Fibroblast of lung (primary cell): ENCODE measurements around the gene TTBK2.

Experiments used
- CTCF ChIP-seq, 2 donors: IDR thresholded peaks in 1 of 2; conservative IDR thresholded peaks in 1 of 2; 1 replicate in 1 of 2; 2 replicates in 1 of 2; pipeline ENCODE4 v1.5.1; 2011 to 2012; ENCODE audit warnings: low read length in 2 of 2, control low read depth in 1 of 2, inconsistent platforms in 1 of 2, low read depth in 1 of 2, mild to moderate bottlenecking in 1 of 2
- EZH2 ChIP-seq: IDR thresholded peaks from 2 replicates; pipeline ENCODE4 v1.5.1; 2012; ENCODE audit warnings: low read length, control low read depth, mild to moderate bottlenecking; ENCODE audit errors: missing control alignments

GRCh38 chr15:42759093-42759492 is 161.5 kb downstream of the TTBK2 start:
- TF ChIP-seq CTCF (conservative IDR thresholded peaks at IDR 0.05 in 1 of 2, IDR thresholded peaks at IDR 0.05 in 1 of 2; ENCODE audit: low read depth in 1 of 2, low read length in 2 of 2) (no peak), EZH2 (no peak)
